ENCODE measurements around the gene UXS1.
"Not testable (repeated sequence)": the region's sequence is repeated elsewhere in the genome, so short reads cannot be mapped to it uniquely, and the experiment has no call there.

UXS1 gene

DNA sequence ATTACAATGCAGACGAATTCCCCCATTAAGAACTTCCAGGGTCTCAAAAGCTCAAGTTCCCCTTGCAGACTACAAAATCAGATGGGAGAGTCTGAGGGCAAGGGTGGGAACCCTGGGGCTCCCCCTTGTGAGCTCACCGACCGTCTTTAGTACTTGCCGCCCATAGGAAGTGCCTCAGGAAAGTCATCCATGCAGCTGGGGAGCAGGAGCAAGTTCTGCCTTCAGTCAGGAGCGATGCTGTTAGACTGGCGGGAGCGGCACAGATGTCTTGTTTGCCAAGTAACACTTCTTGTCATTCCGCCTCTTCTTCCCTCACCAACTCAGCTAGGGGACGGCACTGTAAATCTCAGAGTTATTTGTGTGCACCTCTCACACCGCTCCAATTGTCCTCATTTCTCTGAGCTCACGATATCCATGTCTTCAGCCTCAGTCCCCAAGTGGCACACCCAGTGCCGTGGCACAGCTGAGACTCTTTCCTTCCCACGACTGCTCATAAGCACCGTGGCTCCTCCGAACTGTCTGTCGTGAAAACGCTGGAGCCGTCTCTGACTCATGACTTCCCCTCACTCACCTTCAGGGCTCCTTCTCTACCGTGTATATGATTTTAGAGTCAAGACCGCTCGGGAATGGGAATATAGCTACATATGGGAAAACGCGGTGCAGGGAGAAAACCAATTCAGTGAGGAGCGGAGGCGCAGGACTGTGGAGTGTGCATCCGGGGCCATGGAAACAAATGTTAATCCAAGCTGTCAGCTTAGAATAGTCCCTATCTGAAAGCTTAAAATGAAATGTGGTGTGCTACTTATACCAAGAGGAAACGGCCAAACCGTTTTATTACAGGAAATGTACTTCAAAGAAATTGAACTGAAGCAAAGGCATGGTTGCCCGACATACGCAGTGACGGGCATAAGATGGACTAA lies 34.0 kb downstream of the UXS1 start:
- DNase-seq: no peak

DNA sequence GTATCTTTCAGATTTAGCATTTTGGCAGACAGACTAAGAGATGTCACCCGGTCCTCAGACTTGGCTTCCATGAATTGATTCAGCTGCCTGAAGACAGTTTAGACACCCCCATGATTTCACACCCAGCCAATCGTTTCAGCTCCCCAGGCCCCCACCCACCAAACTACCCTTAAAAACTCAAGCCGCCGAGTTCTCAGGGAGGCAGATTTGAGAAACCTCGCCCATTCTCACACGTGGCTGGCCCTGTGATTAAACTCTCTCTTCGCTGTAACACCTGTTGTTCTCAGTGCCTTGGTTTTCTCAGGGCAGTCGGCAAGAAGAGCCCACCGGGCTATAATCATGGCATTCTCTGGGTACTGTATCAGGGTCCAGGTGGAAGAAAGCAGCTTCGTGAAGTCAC lies 35.2 kb downstream of the UXS1 start:
- DNase-seq: no peak

DNA sequence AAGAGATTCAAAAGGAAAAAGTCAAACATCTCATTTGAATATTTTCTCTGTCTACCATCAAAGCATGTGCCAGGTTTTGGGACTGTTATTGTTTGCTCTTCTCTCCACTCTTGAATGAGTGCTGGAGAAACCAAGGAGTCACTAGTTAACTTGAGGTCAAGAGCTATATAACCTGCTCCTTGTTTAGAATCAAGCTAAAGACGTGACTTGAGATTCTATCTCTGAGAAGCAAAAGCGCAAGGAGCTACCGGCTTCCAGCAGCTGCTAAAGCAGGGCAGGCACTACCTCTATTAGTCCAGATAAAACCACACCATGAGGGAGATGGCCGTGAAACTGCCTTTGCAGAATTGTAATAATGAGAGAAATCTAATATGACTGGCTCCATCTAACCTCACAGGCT lies 36.0 kb downstream of the UXS1 start:
- DNase-seq: no peak

DNA sequence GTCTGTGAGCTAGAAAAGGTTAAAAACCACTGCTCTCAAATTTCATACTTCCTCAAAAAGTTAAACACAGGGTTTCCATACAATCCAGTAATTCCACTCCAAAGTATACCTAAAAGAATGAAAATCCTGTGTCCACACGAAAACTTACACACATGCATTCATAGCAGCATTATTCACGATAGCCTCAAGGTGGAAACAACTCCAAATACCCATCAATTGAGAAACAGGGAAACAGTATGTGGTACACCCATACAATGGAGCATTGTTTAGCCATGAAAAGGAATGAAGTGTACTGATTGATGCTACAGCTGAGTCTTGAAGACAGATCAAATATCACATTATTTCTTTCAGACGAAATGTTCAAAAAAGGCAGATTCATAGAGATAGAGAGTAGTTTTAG lies 36.7 kb downstream of the UXS1 start:
- no peak for DNase-seq

DNA sequence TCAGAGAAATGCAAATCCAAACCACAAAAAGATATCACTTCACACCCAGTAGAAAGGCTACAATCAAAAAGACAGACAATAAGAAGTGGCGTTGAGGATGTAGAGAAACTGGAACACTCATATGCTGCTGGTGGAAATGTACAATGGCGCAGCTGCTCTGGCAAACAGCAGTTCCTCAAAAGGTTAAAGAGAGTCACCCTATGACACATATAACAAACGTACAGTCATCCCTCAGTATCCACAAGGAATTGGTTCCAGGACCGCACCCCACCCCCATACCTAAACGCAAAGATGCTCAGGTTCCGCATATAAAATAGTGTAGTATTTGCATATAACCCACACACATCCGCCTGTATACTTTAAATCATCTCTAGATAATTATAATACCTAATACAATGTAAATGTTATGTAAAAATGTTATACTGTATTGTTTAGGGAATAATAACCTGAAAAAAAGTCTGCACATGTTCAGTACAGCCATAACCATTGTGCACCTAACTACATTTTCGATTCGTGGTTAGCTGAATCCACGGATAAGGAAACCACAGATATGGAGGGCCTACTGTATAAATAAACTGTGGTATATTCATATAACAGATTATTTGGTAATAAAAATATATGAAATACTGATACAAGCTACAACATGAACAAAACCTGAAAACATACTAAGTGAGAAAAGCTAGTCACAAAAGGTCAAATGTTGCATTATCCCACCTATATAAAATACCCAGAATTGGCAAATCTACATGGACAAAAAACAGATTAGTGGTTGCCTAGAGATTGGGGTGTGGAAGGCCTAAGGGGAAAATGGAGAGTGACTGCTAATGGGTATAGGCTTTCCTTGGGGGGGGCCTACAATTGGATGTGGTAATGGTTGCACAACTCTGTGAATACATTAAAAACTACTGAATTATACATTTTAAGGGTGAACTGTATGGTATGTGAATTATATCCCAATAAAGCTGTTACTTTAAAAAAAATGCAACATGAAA lies 37.5 kb downstream of the UXS1 start:
- no peak for DNase-seq

DNA sequence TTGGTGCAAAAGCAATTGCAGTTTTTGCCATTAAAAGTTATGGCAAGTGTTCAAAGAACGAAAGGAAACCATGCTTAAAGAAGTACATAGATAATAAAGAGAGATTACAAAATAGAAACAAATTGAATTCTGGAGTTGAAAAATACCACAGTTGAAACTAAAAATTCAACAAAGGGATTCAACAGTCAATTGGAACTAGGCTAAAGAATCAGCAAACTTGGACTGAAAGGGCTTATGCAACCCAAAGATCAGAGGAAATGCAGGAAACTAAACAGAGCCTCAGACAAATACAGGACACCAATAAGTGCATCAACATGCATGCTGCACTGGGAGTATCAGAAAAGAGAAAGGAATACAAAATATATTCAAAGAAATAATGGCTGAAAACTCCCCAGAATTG lies 40.3 kb downstream of the UXS1 start:
- no peak for DNase-seq

GRCh38 chr2:106147665-106148064 lies 46.4 kb downstream of the UXS1 start:
- DNase-seq: no peak

GRCh38 chr2:106147159-106147558 lies 46.9 kb downstream of the UXS1 start:
- DNase-seq: no peak

DNA sequence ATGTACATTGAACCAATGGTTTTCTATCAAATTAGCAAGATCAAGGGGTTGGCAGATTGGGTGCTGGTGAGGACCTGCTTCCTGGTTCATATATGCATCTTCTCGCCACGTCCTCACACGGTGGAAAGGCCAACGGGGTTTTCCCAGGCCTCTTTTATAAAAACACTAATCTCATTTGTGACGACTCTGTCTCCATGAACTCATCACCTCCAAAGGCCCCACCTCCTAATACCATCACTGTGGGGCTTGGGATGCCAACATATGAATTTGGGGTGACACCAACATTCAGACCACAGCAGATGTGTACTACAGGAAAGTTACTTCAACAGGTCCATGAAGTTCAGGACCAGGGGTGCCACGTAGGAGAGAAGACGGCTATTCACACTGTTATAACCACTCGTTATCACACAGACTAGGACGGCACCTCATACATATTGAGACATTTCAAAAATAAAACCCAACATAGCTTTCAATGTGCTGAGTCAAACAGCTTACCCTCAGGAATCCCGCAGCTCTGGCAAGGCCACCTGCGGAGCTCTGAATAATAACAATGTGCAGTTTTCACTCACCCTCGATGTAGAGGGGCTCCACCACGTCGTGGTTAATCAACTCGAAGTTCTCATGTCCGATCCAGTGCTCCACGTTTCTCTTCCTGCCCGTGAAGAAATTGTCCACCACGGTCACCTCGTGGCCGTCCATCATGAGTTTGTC lies 49.3 kb downstream of the UXS1 start:
- no peak for DNase-seq

DNA sequence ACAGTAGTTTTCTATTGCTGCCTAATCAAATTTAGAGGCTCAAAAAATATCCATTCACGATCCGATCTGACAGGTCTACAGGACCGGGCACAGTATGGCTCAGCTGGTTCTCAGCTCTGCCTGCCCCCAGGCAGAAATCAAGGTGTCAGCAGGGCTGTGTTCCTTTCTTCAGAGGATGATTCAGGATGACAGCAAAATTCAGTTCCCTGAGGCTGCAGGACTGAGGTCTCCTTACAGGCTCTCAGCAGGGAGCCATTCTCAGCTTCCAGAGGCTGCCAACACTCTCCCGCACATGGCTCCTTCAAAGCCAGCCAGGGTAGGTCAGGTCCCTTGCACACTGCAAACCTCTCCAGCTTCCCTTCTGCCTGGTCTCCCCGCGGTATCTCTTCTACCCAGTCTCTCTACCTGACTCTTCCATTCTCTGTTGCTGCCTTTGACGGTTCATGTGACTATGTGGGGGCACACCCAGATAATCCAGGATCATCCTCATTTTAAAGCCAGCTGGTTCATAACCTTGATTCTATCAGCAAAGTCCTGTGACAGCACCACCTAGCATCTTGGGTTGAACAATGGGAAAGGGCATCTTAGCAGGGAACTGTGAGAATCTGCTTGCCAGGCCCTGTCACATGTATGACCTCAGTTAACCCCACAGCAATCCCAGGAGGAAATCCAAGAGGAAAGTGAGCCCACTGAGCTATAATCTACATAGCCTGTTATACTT lies 50.4 kb downstream of the UXS1 start:
- no peak for DNase-seq

- DNase-seq: no peak
These were observed 51.4 kb downstream of the UXS1 start for GRCh38 chr2:106142683-106143082.

DNA sequence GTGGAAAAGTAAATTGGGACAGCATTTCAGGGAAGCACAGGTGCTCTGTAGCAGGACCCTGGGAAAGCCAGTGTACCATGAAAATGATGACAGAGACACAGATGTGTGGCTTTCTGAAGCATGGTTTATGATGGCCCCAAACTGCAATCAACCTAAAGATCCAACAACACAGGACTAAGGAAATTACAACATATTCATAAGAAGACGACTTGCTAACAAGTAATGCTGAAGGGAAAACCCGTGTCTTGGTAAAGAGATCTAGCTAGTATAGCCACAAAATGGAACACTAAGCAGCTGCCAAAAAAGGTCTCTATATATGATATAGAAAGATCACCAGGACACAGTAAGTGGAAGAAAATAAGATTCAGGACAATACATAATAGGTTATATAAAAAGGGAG lies 53.2 kb downstream of the UXS1 start:
- no peak for DNase-seq

- no peak for DNase-seq
These were observed 54.0 kb downstream of the UXS1 start for GRCh38 chr2:106140113-106140512.

DNA sequence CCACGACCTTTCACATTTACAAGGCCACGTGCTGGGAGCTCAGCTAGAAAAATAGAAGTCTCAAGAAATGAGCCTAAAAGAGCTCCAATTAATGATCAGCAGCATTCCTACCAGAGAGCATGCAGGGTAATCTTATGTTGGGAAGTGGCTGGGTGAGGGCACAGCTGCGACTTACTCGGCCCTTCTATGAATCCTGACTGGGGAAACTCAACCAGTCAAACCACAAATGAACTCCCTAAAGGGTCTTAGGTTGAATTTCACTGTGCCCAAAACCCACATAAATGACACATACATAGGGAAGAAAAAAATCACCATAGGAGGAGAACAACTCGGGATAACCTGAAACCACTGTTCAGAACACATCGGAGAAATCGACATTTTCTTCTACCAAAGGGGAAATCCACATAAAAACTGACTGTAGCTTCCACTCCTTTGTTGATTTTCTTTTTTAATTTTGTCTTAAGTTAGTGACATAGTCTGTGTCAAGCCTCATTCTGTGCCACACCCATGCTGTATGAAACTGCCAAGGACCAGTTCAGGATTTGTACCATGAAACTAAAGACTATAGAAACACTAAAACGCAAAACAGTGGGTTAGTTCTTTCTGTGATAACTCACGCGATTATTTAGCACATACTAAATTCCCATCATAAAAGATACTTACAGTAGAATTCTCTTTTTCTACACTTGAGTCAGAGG lies 54.7 kb downstream of the UXS1 start:
- no peak for DNase-seq

GRCh38 chr2:106138543-106139237 lies 55.4 kb downstream of the UXS1 start:
- no peak for DNase-seq

- no peak for DNase-seq
These were observed 56.2 kb downstream of the UXS1 start for GRCh38 chr2:106137731-106138521.

GRCh38 chr2:106131192-106131591 lies 62.9 kb downstream of the UXS1 start:
- not testable (repeated sequence) for DNase-seq

DNA sequence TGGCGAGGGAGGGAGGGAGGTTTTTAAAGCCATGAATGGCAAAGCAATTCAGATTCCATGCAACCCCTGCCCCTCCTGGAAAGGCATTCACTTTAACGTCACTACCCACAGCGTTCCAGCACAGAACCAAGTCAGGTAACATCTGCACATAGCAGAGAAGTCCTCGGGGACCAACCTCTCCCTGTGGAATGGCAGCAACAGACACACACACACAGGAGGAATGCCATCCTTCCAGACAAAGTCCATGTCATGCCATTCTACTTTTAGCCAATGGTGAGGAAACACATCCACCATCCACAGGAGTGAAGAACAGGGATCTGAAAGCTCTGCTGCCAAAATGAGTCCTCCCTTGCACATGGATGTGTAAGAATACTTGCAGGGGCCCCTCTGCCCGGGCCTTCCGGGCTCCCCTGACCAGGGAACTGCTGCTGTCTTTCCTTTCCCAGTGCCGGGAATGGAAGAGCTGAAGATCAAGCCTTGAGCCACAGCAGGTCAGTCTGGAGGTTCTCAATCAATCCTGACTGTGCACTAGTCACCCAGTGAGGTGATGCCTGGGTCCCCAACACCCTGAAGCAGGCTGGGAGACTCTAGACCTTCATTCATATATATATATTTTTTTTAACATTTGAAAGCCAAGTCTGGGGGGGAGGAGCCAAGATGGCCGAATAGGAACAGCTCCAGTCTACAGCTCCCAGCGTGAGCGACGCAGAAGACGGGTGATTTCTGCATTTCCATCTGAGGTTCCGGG lies 63.7 kb downstream of the UXS1 start:
- DNase-seq: no peak

DNA sequence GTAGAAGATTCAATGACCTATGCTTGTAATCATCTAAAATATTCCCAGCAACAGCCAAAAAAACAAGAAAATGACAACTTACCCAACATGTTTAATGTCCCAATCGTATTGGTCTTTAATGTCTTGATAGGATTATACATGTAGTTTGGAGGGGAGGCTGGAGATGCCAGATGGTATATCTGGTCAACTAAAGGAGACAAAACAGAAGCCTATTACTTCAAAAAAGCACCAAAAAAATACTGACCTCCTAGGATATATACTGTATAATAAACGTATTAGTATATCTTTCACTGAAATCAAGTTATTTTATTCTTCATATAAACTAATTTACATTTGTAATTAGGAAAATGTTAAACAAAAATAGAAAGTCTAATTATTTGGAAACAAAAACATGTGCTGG lies 64.5 kb downstream of the UXS1 start:
- DNase-seq: no peak

All from RPMI8226 (cell line).